ENCODE measurements around the gene OPRM1. TPM values are rescaled to one million over a fixed set of nuclear protein-coding genes. Genes with fewer than 3 reads are reported as not detected.
"Not testable (repeated sequence)": the region's sequence is repeated elsewhere in the genome, so short reads cannot be mapped to it uniquely, and the experiment has no call there.

Gene OPRM1
- total and polyA plus RNA-seq, 4 donors: not detected

DNA sequence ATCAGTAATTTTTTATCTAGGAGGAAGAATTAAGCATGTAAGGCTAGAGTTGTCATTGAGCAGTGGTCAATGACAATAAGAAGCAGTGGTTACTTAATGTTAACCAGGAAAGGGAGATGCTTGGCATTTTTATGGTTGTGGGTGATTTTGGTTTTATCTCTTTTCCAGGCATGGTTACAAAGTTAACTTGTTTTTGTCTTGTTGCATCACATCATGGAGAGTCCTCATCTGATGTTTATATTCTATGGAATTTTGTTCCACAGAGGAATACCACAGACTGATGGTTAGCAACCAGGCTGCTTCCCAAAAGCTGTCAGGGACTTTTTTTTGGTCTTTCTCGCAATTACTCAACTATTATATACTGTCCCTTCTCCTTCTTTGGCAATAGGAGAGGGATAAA is 32.7 kb downstream of the OPRM1 start:
- WGBS: 55% methylated on average over 1 of the region's 1 CpG
- H3K27ac ChIP-seq (ENCODE audit: low read depth in 1 of 2, low read length in 2 of 2): no peak overlapping the region
- H3K36me3 ChIP-seq (ENCODE audit: control insufficient read depth in 4 of 4, insufficient read depth in 3 of 4, low read depth in 1 of 4, low read length in 3 of 4): no peaks in the 10 kb centered on the region
- TF ChIP-seq HNF4A (conservative IDR thresholded peaks at IDR 0.05) (no peak), JUND (IDR thresholded peaks at IDR 0.05) (no peak), EGR1 (IDR thresholded peaks at IDR 0.05; ENCODE audit: low read depth in 2 of 2) (no peak), HNF4G (IDR thresholded peaks at IDR 0.05) (no peak), NR2F2 (IDR thresholded peaks at IDR 0.05) (no peak), SP1 (IDR thresholded peaks at IDR 0.05) (no peak), YY1 (IDR thresholded peaks at IDR 0.05) (no peak), RAD21 (IDR thresholded peaks at IDR 0.05) (no peak), TAF1 (conservative IDR thresholded peaks at IDR 0.05) (no peak), RXRA (IDR thresholded peaks at IDR 0.05) (no peak)
- TF ChIP-seq, protein P1, sequence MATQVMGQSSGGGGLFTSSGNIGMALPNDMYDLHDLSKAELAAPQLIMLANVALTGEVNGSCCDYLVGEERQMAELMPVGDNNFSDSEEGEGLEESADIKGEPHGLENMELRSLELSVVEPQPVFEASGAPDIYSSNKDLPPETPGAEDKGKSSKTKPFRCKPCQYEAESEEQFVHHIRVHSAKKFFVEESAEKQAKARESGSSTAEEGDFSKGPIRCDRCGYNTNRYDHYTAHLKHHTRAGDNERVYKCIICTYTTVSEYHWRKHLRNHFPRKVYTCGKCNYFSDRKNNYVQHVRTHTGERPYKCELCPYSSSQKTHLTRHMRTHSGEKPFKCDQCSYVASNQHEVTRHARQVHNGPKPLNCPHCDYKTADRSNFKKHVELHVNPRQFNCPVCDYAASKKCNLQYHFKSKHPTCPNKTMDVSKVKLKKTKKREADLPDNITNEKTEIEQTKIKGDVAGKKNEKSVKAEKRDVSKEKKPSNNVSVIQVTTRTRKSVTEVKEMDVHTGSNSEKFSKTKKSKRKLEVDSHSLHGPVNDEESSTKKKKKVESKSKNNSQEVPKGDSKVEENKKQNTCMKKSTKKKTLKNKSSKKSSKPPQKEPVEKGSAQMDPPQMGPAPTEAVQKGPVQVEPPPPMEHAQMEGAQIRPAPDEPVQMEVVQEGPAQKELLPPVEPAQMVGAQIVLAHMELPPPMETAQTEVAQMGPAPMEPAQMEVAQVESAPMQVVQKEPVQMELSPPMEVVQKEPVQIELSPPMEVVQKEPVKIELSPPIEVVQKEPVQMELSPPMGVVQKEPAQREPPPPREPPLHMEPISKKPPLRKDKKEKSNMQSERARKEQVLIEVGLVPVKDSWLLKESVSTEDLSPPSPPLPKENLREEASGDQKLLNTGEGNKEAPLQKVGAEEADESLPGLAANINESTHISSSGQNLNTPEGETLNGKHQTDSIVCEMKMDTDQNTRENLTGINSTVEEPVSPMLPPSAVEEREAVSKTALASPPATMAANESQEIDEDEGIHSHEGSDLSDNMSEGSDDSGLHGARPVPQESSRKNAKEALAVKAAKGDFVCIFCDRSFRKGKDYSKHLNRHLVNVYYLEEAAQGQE (IDR thresholded peaks at IDR 0.05): no peak
- TF ChIP-seq, protein P2, sequence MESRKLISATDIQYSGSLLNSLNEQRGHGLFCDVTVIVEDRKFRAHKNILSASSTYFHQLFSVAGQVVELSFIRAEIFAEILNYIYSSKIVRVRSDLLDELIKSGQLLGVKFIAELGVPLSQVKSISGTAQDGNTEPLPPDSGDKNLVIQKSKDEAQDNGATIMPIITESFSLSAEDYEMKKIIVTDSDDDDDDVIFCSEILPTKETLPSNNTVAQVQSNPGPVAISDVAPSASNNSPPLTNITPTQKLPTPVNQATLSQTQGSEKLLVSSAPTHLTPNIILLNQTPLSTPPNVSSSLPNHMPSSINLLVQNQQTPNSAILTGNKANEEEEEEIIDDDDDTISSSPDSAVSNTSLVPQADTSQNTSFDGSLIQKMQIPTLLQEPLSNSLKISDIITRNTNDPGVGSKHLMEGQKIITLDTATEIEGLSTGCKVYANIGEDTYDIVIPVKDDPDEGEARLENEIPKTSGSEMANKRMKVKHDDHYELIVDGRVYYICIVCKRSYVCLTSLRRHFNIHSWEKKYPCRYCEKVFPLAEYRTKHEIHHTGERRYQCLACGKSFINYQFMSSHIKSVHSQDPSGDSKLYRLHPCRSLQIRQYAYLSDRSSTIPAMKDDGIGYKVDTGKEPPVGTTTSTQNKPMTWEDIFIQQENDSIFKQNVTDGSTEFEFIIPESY (IDR thresholded peaks at IDR 0.05): no peak
- TF ChIP-seq, protein P3, sequence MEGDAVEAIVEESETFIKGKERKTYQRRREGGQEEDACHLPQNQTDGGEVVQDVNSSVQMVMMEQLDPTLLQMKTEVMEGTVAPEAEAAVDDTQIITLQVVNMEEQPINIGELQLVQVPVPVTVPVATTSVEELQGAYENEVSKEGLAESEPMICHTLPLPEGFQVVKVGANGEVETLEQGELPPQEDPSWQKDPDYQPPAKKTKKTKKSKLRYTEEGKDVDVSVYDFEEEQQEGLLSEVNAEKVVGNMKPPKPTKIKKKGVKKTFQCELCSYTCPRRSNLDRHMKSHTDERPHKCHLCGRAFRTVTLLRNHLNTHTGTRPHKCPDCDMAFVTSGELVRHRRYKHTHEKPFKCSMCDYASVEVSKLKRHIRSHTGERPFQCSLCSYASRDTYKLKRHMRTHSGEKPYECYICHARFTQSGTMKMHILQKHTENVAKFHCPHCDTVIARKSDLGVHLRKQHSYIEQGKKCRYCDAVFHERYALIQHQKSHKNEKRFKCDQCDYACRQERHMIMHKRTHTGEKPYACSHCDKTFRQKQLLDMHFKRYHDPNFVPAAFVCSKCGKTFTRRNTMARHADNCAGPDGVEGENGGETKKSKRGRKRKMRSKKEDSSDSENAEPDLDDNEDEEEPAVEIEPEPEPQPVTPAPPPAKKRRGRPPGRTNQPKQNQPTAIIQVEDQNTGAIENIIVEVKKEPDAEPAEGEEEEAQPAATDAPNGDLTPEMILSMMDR (IDR thresholded peaks at IDR 0.05; ENCODE audit: low read depth, low read length, missing input control): no peak
- TF ChIP-seq, protein P4, sequence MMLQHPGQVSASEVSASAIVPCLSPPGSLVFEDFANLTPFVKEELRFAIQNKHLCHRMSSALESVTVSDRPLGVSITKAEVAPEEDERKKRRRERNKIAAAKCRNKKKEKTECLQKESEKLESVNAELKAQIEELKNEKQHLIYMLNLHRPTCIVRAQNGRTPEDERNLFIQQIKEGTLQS (IDR thresholded peaks at IDR 0.05): no peak
- TF ChIP-seq, protein P5, sequence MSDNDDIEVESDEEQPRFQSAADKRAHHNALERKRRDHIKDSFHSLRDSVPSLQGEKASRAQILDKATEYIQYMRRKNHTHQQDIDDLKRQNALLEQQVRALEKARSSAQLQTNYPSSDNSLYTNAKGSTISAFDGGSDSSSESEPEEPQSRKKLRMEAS (IDR thresholded peaks at IDR 0.05): no peak
- no peak for DNase-seq (ENCODE audit: low spot score)
- no peak overlapping the region for H3K9ac ChIP-seq (ENCODE audit: low read depth in 1 of 2, low read length in 2 of 2)
- no peak overlapping the region for H3K4me3 ChIP-seq (ENCODE audit: low read depth in 1 of 3, low read length in 3 of 3)
- H3K27me3 ChIP-seq (ENCODE audit: control insufficient read depth in 4 of 4, insufficient read depth in 4 of 4, low read length in 3 of 4): no peaks in the 10 kb centered on the region
- H3K4me1 ChIP-seq (ENCODE audit: control insufficient read depth in 4 of 4, insufficient read depth in 4 of 4, low read length in 3 of 4): no peaks in the 10 kb centered on the region
- peaks cover 0 to 3% (median 0%) of the 10 kb centered on the region in 4 donors for H3K9me3 ChIP-seq (ENCODE audit: control insufficient read depth in 4 of 4, low read length in 3 of 4)

DNA sequence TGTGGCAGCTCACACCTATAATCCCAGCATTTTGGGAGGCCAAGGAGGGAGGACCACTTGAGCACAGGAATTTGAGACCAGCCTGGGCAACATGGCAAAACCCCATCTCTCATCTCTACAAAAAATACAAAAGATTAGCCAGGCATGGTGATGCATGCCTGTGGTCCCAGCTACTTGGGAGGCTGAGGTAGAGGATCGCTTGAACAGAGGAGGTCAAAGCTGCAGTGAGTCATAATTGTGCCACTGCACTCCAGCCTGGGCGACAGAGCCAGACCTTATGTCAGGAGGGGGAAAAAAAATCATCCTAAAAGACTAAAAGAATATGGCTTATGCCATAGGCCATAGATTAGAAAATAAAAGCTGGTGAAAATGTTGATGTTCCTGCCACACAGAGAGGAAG is 39.6 kb downstream of the OPRM1 start:
- not testable (repeated sequence) for H3K27me3 ChIP-seq (ENCODE audit: control insufficient read depth in 4 of 4, insufficient read depth in 4 of 4, low read length in 3 of 4); H3K9me3 ChIP-seq (ENCODE audit: control insufficient read depth in 4 of 4, low read length in 3 of 4); H3K36me3 ChIP-seq (ENCODE audit: control insufficient read depth in 4 of 4, insufficient read depth in 3 of 4, low read depth in 1 of 4, low read length in 3 of 4); DNase-seq (ENCODE audit: low spot score); H3K9ac ChIP-seq (ENCODE audit: low read depth in 1 of 2, low read length in 2 of 2); H3K27ac ChIP-seq (ENCODE audit: low read depth in 1 of 2, low read length in 2 of 2); H3K4me3 ChIP-seq (ENCODE audit: low read depth in 1 of 3, low read length in 3 of 3); H3K4me1 ChIP-seq (ENCODE audit: control insufficient read depth in 4 of 4, insufficient read depth in 4 of 4, low read length in 3 of 4)
- 71% methylated on average over 2 of the region's 2 CpGs for WGBS

Data from liver (tissue), 9 donors.